Liver (tissue), 9 donors: ENCODE data around the gene TP73. TPM values are rescaled to one million over a fixed set of nuclear protein-coding genes. Genes with fewer than 3 reads are reported as not detected.

ENCODE experiments used
- DNase-seq: peaks from one replicate; pipeline ENCODE4 v3.0.0-alpha.2; 2017; ENCODE audit warnings: low spot score
- H3K27ac ChIP-seq, 2 donors: one replicate each; pipeline ENCODE4 v1.7.0; 2013; ENCODE audit warnings: inconsistent platforms in 2 of 2, low read length in 2 of 2, control low read depth in 1 of 2, low read depth in 1 of 2, mild to moderate bottlenecking in 1 of 2
- H3K27me3 ChIP-seq, 4 donors: one replicate each; pipeline versions ENCODE4 v1.6.1 to v1.7.0; 2013; ENCODE audit warnings: low read length in 3 of 4, inconsistent platforms in 1 of 4, mild to moderate bottlenecking in 1 of 4, moderate library complexity in 1 of 4; ENCODE audit not compliant: control insufficient read depth in 4 of 4, insufficient read depth in 4 of 4
- H3K36me3 ChIP-seq, 4 donors: one replicate each; pipeline versions ENCODE4 v1.6.1 to v1.7.0; 2013; ENCODE audit warnings: low read length in 3 of 4, mild to moderate bottlenecking in 3 of 4, low read depth in 1 of 4, moderate library complexity in 1 of 4; ENCODE audit not compliant: control insufficient read depth in 4 of 4, insufficient read depth in 3 of 4
- H3K4me1 ChIP-seq, 4 donors: one replicate each; pipeline versions ENCODE4 v1.6.1 to v1.7.0; 2013; ENCODE audit warnings: low read length in 3 of 4, mild to moderate bottlenecking in 3 of 4, moderate library complexity in 1 of 4; ENCODE audit not compliant: control insufficient read depth in 4 of 4, insufficient read depth in 4 of 4
- H3K4me3 ChIP-seq, 3 donors: one replicate each; pipeline versions ENCODE4 v1.6.1 to v1.7.0; 2013; ENCODE audit warnings: low read length in 3 of 3, control low read depth in 1 of 3, low read depth in 1 of 3, mild to moderate bottlenecking in 1 of 3
- H3K9ac ChIP-seq, 2 donors: one replicate each; pipeline ENCODE4 v1.7.0; 2013; ENCODE audit warnings: low read length in 2 of 2, mild to moderate bottlenecking in 2 of 2, moderate library complexity in 2 of 2, control low read depth in 1 of 2, low read depth in 1 of 2
- H3K9me3 ChIP-seq, 4 donors: one replicate each; pipeline versions ENCODE4 v1.6.1 to v1.7.0; 2013; ENCODE audit warnings: low read length in 3 of 4; ENCODE audit not compliant: control insufficient read depth in 4 of 4
- ATF3 ChIP-seq: IDR thresholded peaks from 2 replicates; pipeline ENCODE4 v1.6.1; 2016; ENCODE audit warnings: antibody characterized with exemption
- CTCF ChIP-seq: fragments of 150-350 bp; IDR thresholded peaks from 2 replicates; pipeline ENCODE4 v1.5.1; 2017; ENCODE audit warnings: improper control_type of control experiment, low read depth, low read length; ENCODE audit not compliant: missing input control
- EGR1 ChIP-seq, 2 donors: IDR thresholded peaks; 2 replicates each; pipeline ENCODE4 v1.6.1; 2016 to 2018; ENCODE audit warnings: antibody characterized with exemption in 2 of 2, low read depth in 2 of 2
- FOXA1 ChIP-seq: IDR thresholded peaks from 2 replicates; pipeline ENCODE4 v1.6.1; 2016; ENCODE audit warnings: antibody characterized with exemption
- FOXA2 ChIP-seq: IDR thresholded peaks from 2 replicates; pipeline ENCODE4 v1.6.1; 2016; ENCODE audit warnings: antibody characterized with exemption
- GABPA ChIP-seq, 2 donors: IDR thresholded peaks in 1 of 2; conservative IDR thresholded peaks in 1 of 2; 2 replicates each; pipeline ENCODE4 v1.6.1; 2016; ENCODE audit warnings: antibody characterized with exemption in 2 of 2, mild to moderate bottlenecking in 1 of 2, moderate library complexity in 1 of 2
- HNF4A ChIP-seq, 2 donors: conservative IDR thresholded peaks; 2 replicates each; pipeline ENCODE4 v1.6.1; 2016; ENCODE audit warnings: antibody characterized with exemption in 2 of 2, mild to moderate bottlenecking in 2 of 2
- HNF4G ChIP-seq: IDR thresholded peaks from 2 replicates; pipeline ENCODE4 v1.6.1; 2016; ENCODE audit warnings: antibody characterized with exemption
- JUND ChIP-seq, 2 donors: IDR thresholded peaks; 2 replicates each; pipeline ENCODE4 v1.6.1; 2016; ENCODE audit warnings: antibody characterized with exemption in 2 of 2
- MAX ChIP-seq: IDR thresholded peaks from 2 replicates; pipeline ENCODE4 v1.6.1; 2016; ENCODE audit warnings: antibody characterized with exemption
- NR2F2 ChIP-seq: IDR thresholded peaks from 2 replicates; pipeline ENCODE4 v1.6.1; 2016; ENCODE audit warnings: antibody characterized with exemption
- RAD21 ChIP-seq, 2 donors: IDR thresholded peaks; 2 replicates each; pipeline ENCODE4 v1.6.1; 2016; ENCODE audit warnings: antibody characterized with exemption in 2 of 2, mild to moderate bottlenecking in 2 of 2
- REST ChIP-seq: IDR thresholded peaks from 2 replicates; pipeline ENCODE4 v1.6.1; 2016; ENCODE audit warnings: antibody characterized with exemption, mild to moderate bottlenecking
- RXRA ChIP-seq, 2 donors: IDR thresholded peaks; 2 replicates each; pipeline ENCODE4 v1.6.1; 2017 to 2018; ENCODE audit warnings: antibody characterized with exemption in 2 of 2, mild to moderate bottlenecking in 1 of 2
- SP1 ChIP-seq: IDR thresholded peaks from 2 replicates; pipeline ENCODE4 v1.6.1; 2018; ENCODE audit warnings: antibody characterized with exemption, mild to moderate bottlenecking
- TAF1 ChIP-seq: conservative IDR thresholded peaks from 2 replicates; pipeline ENCODE4 v1.6.1; 2016; ENCODE audit warnings: antibody characterized with exemption, mild to moderate bottlenecking
- YY1 ChIP-seq: IDR thresholded peaks from 2 replicates; pipeline ENCODE4 v1.6.1; 2016; ENCODE audit warnings: antibody characterized with exemption, mild to moderate bottlenecking
- ZBTB33 ChIP-seq: IDR thresholded peaks from 2 replicates; pipeline ENCODE4 v1.6.1; 2016; ENCODE audit warnings: antibody characterized with exemption
- WGBS: extraction: QIAGEN DNeasy Blood & Tissue Kit; methylation state at CpG from one replicate; pipeline ENCODE4 v1.1.7; 2013; 5-methylcytosine and 5-hydroxymethylcytosine counted together
- polyA plus RNA-seq, 2 donors: library from polyadenylated mRNA; stranded (reverse) in 1 of 2; unstranded in 1 of 2; fragments of 200-250 nt in 1 of 2; fragments of >200 nt in 1 of 2; fragmentation: Nextera tagmentation in 1 of 2; extraction: Ambion mirVana in 1 of 2; gene quantifications; one replicate each; pipeline versions ENCODE4 v1.2.1 to v1.2.3, GENCODE V29; 2013 to 2015
- total RNA-seq, 2 donors: library from RNA; depleted of rRNA; stranded (reverse); fragments of >200 nt; gene quantifications; one replicate each; pipeline ENCODE4 v1.2.3, GENCODE V29; 2014
- donor health status: healthy.
- donor health status: healthy.
- donor health status: healthy.
- donor health status: healthy.
- donor health status: healthy.

The TP73 gene
- total and polyA plus RNA-seq, 4 donors: 0.08 to 0.29 (median 0.18) TPM

GRCh38 chr1:3710251-3710650 is 57.9 kb downstream of the TP73 start:
- H3K27me3 ChIP-seq: no peaks in the 10 kb centered on the region
- no peaks in the 10 kb centered on the region for H3K36me3 ChIP-seq
- H3K27ac ChIP-seq: no peak overlapping the region
- no peak for DNase-seq
- TF ChIP-seq SP1 (no peak), FOXA1 (no peak), RXRA (IDR thresholded peaks at IDR 0.05) (no peak), HNF4G (no peak), GABPA (IDR thresholded peaks at IDR 0.05 in 1 of 2, conservative IDR thresholded peaks at IDR 0.05 in 1 of 2) (no peak), FOXA2 (no peak), YY1 (no peak), JUND (IDR thresholded peaks at IDR 0.05) (no peak), ATF3 (no peak), NR2F2 (no peak), REST (no peak), HNF4A (conservative IDR thresholded peaks at IDR 0.05) (no peak), RAD21 (IDR thresholded peaks at IDR 0.05) (no peak), EGR1 (IDR thresholded peaks at IDR 0.05; ENCODE audit: low read depth in 2 of 2) (no peak), ZBTB33 (no peak), TAF1 (no peak), CTCF (no peak), MAX (no peak)
- H3K4me1 ChIP-seq: no peaks in the 10 kb centered on the region
- no peak overlapping the region for H3K4me3 ChIP-seq
- H3K9me3 ChIP-seq: no peaks in the 10 kb centered on the region
- WGBS: 92% methylated on average over 15 of the region's 15 CpGs
- no peak overlapping the region for H3K9ac ChIP-seq

GRCh38 chr1:3711381-3711779 is 59.1 kb downstream of the TP73 start:
- H3K9me3 ChIP-seq: no peaks in the 10 kb centered on the region
- no peaks in the 10 kb centered on the region for H3K36me3 ChIP-seq
- TF ChIP-seq ZBTB33 (no peak), FOXA2 (no peak), RXRA (IDR thresholded peaks at IDR 0.05) (no peak), JUND (IDR thresholded peaks at IDR 0.05) (no peak), NR2F2 (no peak), HNF4G (no peak)
- H3K4me3 ChIP-seq: no peak overlapping the region
- no peak overlapping the region for H3K9ac ChIP-seq
- no peaks in the 10 kb centered on the region for H3K27me3 ChIP-seq
- H3K4me1 ChIP-seq: no peaks in the 10 kb centered on the region
- 80% methylated on average over 11 of the region's 11 CpGs for WGBS
- DNase-seq: no peak
- H3K27ac ChIP-seq: no peak overlapping the region
